Measurements from ENCODE around the gene MYO3B.

The MYO3B gene

GRCh38 chr2:170177950-170178781 is at the start of gene MYO3B:
TSS of gene MYO3B (plus strand) at chr2:170178147. CDS start at chr2:170178288, 141 bp downstream.
- no peak for DNase-seq (ENCODE audit: low spot score)
- no peak for TF ChIP-seq CTCF (IDR thresholded peaks at IDR 0.05; ENCODE audit: extremely low read depth, insufficient read depth, missing control alignments)
- in situ Hi-C loops (cut with MboI; ENCODE audit: low pct_unique_long_range_greater_than_20kb, low sequenced_read_pairs, unreplicated experiment) = no loop called here

GRCh38 chr2:170139276-170139967 is 38.5 kb upstream of the MYO3B start:
- in situ Hi-C loops (cut with MboI; ENCODE audit: low pct_unique_long_range_greater_than_20kb, low sequenced_read_pairs, unreplicated experiment) = no loop called here
- DNase-seq (ENCODE audit: low spot score) = no peak
- TF ChIP-seq CTCF (IDR thresholded peaks at IDR 0.05; ENCODE audit: extremely low read depth, insufficient read depth, missing control alignments) = no peak

GRCh38 chr2:170140561-170140960 is 37.4 kb upstream of the MYO3B start:
- no peak for TF ChIP-seq CTCF (IDR thresholded peaks at IDR 0.05; ENCODE audit: extremely low read depth, insufficient read depth, missing control alignments)
- DNase-seq (ENCODE audit: low spot score) = no peak
- in situ Hi-C loops (cut with MboI; ENCODE audit: low pct_unique_long_range_greater_than_20kb, low sequenced_read_pairs, unreplicated experiment) = no loop called here

- no peak for DNase-seq (ENCODE audit: low spot score)
- in situ Hi-C loops (cut with MboI; ENCODE audit: low pct_unique_long_range_greater_than_20kb, low sequenced_read_pairs, unreplicated experiment) = no loop called here
- TF ChIP-seq CTCF (IDR thresholded peaks at IDR 0.05; ENCODE audit: extremely low read depth, insufficient read depth, missing control alignments) = no peak
These were observed 36.1 kb upstream of the MYO3B start for GRCh38 chr2:170141865-170142264.

- no peak for DNase-seq (ENCODE audit: low spot score)
- in situ Hi-C loops (cut with MboI; ENCODE audit: low pct_unique_long_range_greater_than_20kb, low sequenced_read_pairs, unreplicated experiment) = no loop called here
- no peak for TF ChIP-seq CTCF (IDR thresholded peaks at IDR 0.05; ENCODE audit: extremely low read depth, insufficient read depth, missing control alignments)
These were observed 35.4 kb upstream of the MYO3B start for GRCh38 chr2:170142502-170142901.

- no peak for DNase-seq (ENCODE audit: low spot score)
- in situ Hi-C loops (cut with MboI; ENCODE audit: low pct_unique_long_range_greater_than_20kb, low sequenced_read_pairs, unreplicated experiment) = no loop called here
These were observed 34.8 kb upstream of the MYO3B start for GRCh38 chr2:170143045-170143717.

More at GRCh38 chr2:170143045-170143717, 34.8 kb upstream of the MYO3B start:
- TF ChIP-seq CTCF (IDR thresholded peaks at IDR 0.05; ENCODE audit: extremely low read depth, insufficient read depth, missing control alignments) = no peak
